ENCODE data around the gene STATH. TPM values are rescaled to one million over a fixed set of nuclear protein-coding genes. Genes with fewer than 3 reads are reported as not detected.

Gene STATH
- total and polyA plus RNA-seq, 9 of the 15 experiments (the other 6 are each of a cell fraction or from before 2014, with no cell fraction given): not detected

GRCh38 chr4:69951602-69952001, 44.2 kb upstream of the STATH start (continued):
- TF ChIP-seq ZNF655 (CRISPR knock-in tag; IDR thresholded peaks at IDR 0.05) (no peak), BHLHE40 (IDR thresholded peaks at IDR 0.05; ENCODE audit: low read length) (no peak)

GRCh38 chr4:69957209-69957608, 38.6 kb upstream of the STATH start:
- no peak overlapping the region for H2AFZ ChIP-seq (ENCODE audit: low read depth, low read length)
- in situ Hi-C loops (cut with MboI) (no loop called here), intact Hi-C loops (cut with micrococcal nuclease) (no loop called here)
- ChIA-PET POLR2A (no interaction called here), CTCF (ENCODE audit: low intra/inter-chr PET ratio) (no interaction called here)
- no peaks in the 10 kb centered on the region for H4K20me1 ChIP-seq (replicated peaks; ENCODE audit: control insufficient read depth, insufficient read depth, low read length)
- FAIRE-seq (no peak), DNase-seq (ENCODE audit: extremely low read depth in 1 of 4, low spot score in 3 of 4) (no peak), ATAC-seq (no peak)
- no peaks in the 10 kb centered on the region for H3K4me1 ChIP-seq (replicated peaks in 1 of 2; ENCODE audit: control insufficient read depth in 2 of 2, insufficient read depth in 2 of 2, low read length in 2 of 2)
- BruUV-seq (replicated peaks): no TSS peak
- H3K27me3 ChIP-seq (ENCODE audit: control insufficient read depth in 2 of 2, insufficient read depth in 2 of 2, low read length in 2 of 2): no peaks in the 10 kb centered on the region
- no peaks in the 10 kb centered on the region for H3K36me3 ChIP-seq (ENCODE audit: control insufficient read depth, insufficient read depth, low read length)
- H3K4me3 ChIP-seq: no peak overlapping the region
- no peaks in the 10 kb centered on the region for H3K9me3 ChIP-seq (replicated peaks; ENCODE audit: control insufficient read depth, insufficient read depth, low read depth, low read length)
- 0% methylated on average over 1 of the region's 1 CpG for WGBS (ENCODE audit: insufficient coverage, low coverage, missing lambda C conversion rate)
- H3K9me1 ChIP-seq (ENCODE audit: control insufficient read depth, insufficient read depth, low read length): no peaks in the 10 kb centered on the region
- H3K9ac ChIP-seq (ENCODE audit: insufficient read depth in 1 of 2, low read depth in 2 of 2, low read length in 2 of 2): no peak overlapping the region
- no peaks in the 10 kb centered on the region for H3K79me2 ChIP-seq (ENCODE audit: control insufficient read depth, insufficient read depth, low read length)
- H3K27ac ChIP-seq (ENCODE audit: extremely low read depth, low read depth, low read length): no peak overlapping the region
- no peak overlapping the region for H3K4me2 ChIP-seq (ENCODE audit: insufficient read depth, low read length)
- no peak for TF ChIP-seq ZNF212 (CRISPR knock-in tag; IDR thresholded peaks at IDR 0.05)
- TF ChIP-seq NFYB (IDR thresholded peaks at IDR 0.05; ENCODE audit: extremely low read depth, insufficient read length): no peak
- TF ChIP-seq CTCFL (IDR thresholded peaks at IDR 0.05; ENCODE audit: borderline replicate concordance, insufficient read depth, low read depth, low read length, poor library complexity, severe bottlenecking): no peak
- no peak for TF ChIP-seq MTF1 (CRISPR knock-in tag; IDR thresholded peaks at IDR 0.05; ENCODE audit: borderline replicate concordance)
- TF ChIP-seq KDM2B (CRISPR knock-in tag; IDR thresholded peaks at IDR 0.05): no peak
- no peak for TF ChIP-seq VEZF1 (CRISPR knock-in tag; IDR thresholded peaks at IDR 0.05)
- no peak for TF ChIP-seq MEF2A (IDR thresholded peaks at IDR 0.05; ENCODE audit: control insufficient read depth, low read depth, low read length)
- TF ChIP-seq HIVEP1 (CRISPR knock-in tag; IDR thresholded peaks at IDR 0.05): no peak
- TF ChIP-seq HEY1 (CRISPR knock-in tag; IDR thresholded peaks at IDR 0.05; ENCODE audit: borderline replicate concordance): no peak
- no peak for TF ChIP-seq AFF4 (CRISPR knock-in tag; IDR thresholded peaks at IDR 0.05)

Measured in K562 (cell line).